Measurements from ENCODE around the gene ZSWIM3. TPM values are rescaled to one million over a fixed set of nuclear protein-coding genes. Genes with fewer than 3 reads are reported as not detected.
"Not testable (repeated sequence)": the region's sequence is repeated elsewhere in the genome, so short reads cannot be mapped to it uniquely, and the experiment has no call there.

ZSWIM3 gene
- total and polyA plus RNA-seq, 2 of the 8 experiments (the other 6 are each of a cell fraction or from before 2014, with no cell fraction given), result 5.5 to 6.9 TPM

DNA sequence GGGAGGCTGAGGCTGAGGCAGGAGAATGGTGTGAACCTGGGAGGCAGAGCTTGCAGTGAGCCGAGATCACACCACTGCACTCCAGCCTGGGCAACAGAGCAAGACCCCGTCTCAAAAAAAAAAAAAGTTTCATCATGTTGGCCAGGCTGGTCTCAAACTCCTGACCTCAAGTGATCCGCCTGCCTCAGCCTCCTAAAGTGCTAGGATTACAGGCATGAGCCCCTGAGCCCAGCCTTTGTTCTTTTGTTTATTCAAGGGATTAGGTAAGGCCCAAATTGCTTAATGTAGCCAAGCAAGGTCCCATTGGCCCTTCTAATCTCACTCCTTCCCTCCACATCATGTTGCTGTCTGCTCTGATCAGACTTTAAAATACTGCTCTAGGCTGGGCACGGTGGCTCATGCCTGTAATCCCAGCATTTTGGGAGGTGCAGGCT lies 27.7 kb upstream of the ZSWIM3 start:
- 81% methylated on average over 3 of the region's 4 CpGs; no CpG with 5 or more reads in 1 of the 2 experiments for WGBS, 2 experiments (ENCODE audit: extremely low coverage in 1 of 2, insufficient coverage in 1 of 2, insufficient read length in 1 of 2, insufficient replicate concordance in 2 of 2, low coverage in 1 of 2, low lambda C conversion rate in 2 of 2, missing lambda C conversion rate in 1 of 2)
- CTCF ChIA-PET (ENCODE audit: partially characterized antibody), result interaction anchor here (1.3 to 2.0 kb wide), 3 partner anchors 31 to 61 kb away, joined by 3 to 4 read pairs (median 4); partner anchors contain the start of genes DNTTIP1, NEURL2 and WFDC3

More for the DNA sequence above, 27.7 kb upstream of the ZSWIM3 start:
- not testable (repeated sequence) for H4K8ac ChIP-seq (ENCODE audit: extremely low read depth, insufficient read depth, low read length); H3K18ac ChIP-seq (ENCODE audit: extremely low read depth, low read length); H3K4me3 ChIP-seq (ENCODE audit: extremely low read depth in 1 of 4, insufficient read depth in 2 of 4, low read depth in 3 of 4, low read length in 4 of 4); H3K27ac ChIP-seq (ENCODE audit: low read depth, low read length); DNase-seq (ENCODE audit: low read depth in 1 of 2, low spot score in 2 of 2); H3K79me1 ChIP-seq (ENCODE audit: low read depth, low read length); H4K20me1 ChIP-seq (replicated peaks in 1 of 2; ENCODE audit: control insufficient read depth in 1 of 2, insufficient read depth in 2 of 2, low read length in 2 of 2); H2BK20ac ChIP-seq (ENCODE audit: low read length); FAIRE-seq; H3K36me3 ChIP-seq (ENCODE audit: control insufficient read depth in 2 of 4, insufficient read depth in 4 of 4, low read length in 3 of 4); H3K9ac ChIP-seq (replicated peaks in 1 of 4; ENCODE audit: extremely low read depth in 1 of 4, low read depth in 3 of 4, low read length in 3 of 4); H3K14ac ChIP-seq (ENCODE audit: insufficient read length); H2BK12ac ChIP-seq (ENCODE audit: low read depth, low read length); H2AFZ ChIP-seq (ENCODE audit: low read length); H3K4ac ChIP-seq (replicated peaks; ENCODE audit: insufficient read length, low read depth, low read length); H3K23ac ChIP-seq (ENCODE audit: insufficient read length); H3K79me2 ChIP-seq (ENCODE audit: control insufficient read depth in 1 of 2, insufficient read depth in 2 of 2, low read length in 2 of 2); H3K4me2 ChIP-seq (ENCODE audit: insufficient read depth in 1 of 2, low read depth in 2 of 2, low read length in 2 of 2); H2AK5ac ChIP-seq (ENCODE audit: low read depth, low read length); H2BK120ac ChIP-seq (replicated peaks; ENCODE audit: low read depth, low read length); H3K56ac ChIP-seq (replicated peaks; ENCODE audit: insufficient read length, low read depth, low read length); H4K91ac ChIP-seq (replicated peaks; ENCODE audit: insufficient read length, low read length); H3K27me3 ChIP-seq (replicated peaks in 1 of 4; ENCODE audit: control insufficient read depth in 3 of 4, extremely low read depth in 1 of 4, insufficient read depth in 3 of 4, low read length in 3 of 4); H4K5ac ChIP-seq (ENCODE audit: insufficient read length, low read depth, low read length); H2BK15ac ChIP-seq (ENCODE audit: low read length); H3K23me2 ChIP-seq (ENCODE audit: low read depth, low read length); H3K9me3 ChIP-seq (ENCODE audit: insufficient read depth in 2 of 2, low read depth in 1 of 2, low read length in 1 of 2); H2BK5ac ChIP-seq (ENCODE audit: low read depth, low read length)
- H3K4me1 ChIP-seq (replicated peaks in 1 of 4; ENCODE audit: control insufficient read depth in 3 of 4, insufficient read depth in 4 of 4, low read length in 3 of 4), result peaks cover 0 to 17% (median 7%) of the 10 kb centered on the region in 4 experiments; a peak in 6 of 7 replicates
- POLR2A ChIA-PET (ENCODE audit: partially characterized antibody), result interaction anchor here (0.9 to 11.0 kb wide), 3 partner anchors 15 to 82 kb away, joined by 3 to 96 read pairs (median 4); partner anchors contain the start of genes PLTP and UBE2C
